Measurements from ENCODE around the gene KLHL1.

DNA sequence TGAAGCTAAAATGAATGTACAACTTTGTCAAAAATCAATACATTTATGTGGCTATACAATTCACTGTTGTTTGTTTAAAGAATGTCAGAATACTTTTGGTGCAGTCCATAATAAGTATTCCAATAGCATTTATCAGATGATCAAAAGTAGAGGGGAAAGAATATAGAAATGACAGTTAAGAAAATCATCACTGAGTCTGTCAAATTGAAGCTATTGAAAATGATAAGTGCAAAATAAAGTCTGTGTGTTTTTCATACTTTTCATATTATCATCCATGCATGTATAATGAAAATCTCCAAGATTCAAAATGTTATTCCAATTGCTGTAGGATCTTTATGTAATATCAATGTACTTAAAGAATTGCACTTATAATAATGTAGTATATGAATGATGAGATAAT, 93.9 kb downstream of the KLHL1 start:
- TF ChIP-seq ZNF324 (tag by site-specific recombination; IDR thresholded peaks at IDR 0.05) = no peak
- TF ChIP-seq ZFP41 (tag by site-specific recombination; IDR thresholded peaks at IDR 0.05; ENCODE audit: borderline replicate concordance) = no peak
- TF ChIP-seq, protein P1, sequence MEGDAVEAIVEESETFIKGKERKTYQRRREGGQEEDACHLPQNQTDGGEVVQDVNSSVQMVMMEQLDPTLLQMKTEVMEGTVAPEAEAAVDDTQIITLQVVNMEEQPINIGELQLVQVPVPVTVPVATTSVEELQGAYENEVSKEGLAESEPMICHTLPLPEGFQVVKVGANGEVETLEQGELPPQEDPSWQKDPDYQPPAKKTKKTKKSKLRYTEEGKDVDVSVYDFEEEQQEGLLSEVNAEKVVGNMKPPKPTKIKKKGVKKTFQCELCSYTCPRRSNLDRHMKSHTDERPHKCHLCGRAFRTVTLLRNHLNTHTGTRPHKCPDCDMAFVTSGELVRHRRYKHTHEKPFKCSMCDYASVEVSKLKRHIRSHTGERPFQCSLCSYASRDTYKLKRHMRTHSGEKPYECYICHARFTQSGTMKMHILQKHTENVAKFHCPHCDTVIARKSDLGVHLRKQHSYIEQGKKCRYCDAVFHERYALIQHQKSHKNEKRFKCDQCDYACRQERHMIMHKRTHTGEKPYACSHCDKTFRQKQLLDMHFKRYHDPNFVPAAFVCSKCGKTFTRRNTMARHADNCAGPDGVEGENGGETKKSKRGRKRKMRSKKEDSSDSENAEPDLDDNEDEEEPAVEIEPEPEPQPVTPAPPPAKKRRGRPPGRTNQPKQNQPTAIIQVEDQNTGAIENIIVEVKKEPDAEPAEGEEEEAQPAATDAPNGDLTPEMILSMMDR (tag by site-specific recombination; IDR thresholded peaks at IDR 0.05) = no peak
- TF ChIP-seq ZFP3 (tag by site-specific recombination; IDR thresholded peaks at IDR 0.05; ENCODE audit: low read depth) = no peak
- TF ChIP-seq YY1 (tag by site-specific recombination; IDR thresholded peaks at IDR 0.05) = no peak
- TF ChIP-seq, protein P2, sequence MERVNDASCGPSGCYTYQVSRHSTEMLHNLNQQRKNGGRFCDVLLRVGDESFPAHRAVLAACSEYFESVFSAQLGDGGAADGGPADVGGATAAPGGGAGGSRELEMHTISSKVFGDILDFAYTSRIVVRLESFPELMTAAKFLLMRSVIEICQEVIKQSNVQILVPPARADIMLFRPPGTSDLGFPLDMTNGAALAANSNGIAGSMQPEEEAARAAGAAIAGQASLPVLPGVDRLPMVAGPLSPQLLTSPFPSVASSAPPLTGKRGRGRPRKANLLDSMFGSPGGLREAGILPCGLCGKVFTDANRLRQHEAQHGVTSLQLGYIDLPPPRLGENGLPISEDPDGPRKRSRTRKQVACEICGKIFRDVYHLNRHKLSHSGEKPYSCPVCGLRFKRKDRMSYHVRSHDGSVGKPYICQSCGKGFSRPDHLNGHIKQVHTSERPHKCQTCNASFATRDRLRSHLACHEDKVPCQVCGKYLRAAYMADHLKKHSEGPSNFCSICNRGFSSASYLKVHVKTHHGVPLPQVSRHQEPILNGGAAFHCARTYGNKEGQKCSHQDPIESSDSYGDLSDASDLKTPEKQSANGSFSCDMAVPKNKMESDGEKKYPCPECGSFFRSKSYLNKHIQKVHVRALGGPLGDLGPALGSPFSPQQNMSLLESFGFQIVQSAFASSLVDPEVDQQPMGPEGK (tag by site-specific recombination; IDR thresholded peaks at IDR 0.05) = no peak
- TF ChIP-seq, protein P3, sequence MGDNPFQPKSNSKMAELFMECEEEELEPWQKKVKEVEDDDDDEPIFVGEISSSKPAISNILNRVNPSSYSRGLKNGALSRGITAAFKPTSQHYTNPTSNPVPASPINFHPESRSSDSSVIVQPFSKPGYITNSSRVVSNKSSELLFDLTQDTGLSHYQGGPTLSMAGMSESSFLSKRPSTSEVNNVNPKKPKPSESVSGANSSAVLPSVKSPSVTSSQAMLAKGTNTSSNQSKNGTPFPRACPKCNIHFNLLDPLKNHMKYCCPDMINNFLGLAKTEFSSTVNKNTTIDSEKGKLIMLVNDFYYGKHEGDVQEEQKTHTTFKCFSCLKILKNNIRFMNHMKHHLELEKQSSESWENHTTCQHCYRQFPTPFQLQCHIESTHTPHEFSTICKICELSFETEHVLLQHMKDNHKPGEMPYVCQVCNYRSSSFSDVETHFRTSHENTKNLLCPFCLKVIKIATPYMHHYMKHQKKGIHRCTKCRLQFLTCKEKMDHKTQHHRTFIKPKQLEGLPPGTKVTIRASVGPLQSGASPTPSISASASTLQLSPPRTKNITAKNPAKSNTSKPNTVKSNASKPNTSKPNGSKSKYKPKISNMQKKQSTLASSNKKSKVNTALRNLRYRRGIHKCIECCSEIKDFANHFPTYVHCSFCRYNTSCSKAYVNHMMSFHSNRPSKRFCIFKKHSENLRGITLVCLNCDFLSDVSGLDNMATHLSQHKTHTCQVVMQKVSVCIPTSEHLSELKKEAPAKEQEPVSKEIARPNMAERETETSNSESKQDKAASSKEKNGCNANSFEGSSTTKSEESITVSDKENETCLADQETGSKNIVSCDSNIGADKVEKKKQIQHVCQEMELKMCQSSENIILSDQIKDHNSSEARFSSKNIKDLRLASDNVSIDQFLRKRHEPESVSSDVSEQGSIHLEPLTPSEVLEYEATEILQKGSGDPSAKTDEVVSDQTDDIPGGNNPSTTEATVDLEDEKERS (tag by site-specific recombination; IDR thresholded peaks at IDR 0.05) = no peak
- no peak for TF ChIP-seq ZNF623 (tag by site-specific recombination; IDR thresholded peaks at IDR 0.05)
- TF ChIP-seq ZNF549 (tag by site-specific recombination; IDR thresholded peaks at IDR 0.05) = no peak

Measured in HEK293 (cell line).